Ureter (tissue), 1 donor: Measurements from ENCODE around the gene HNRNPL. TPM values are rescaled to one million over a fixed set of nuclear protein-coding genes. Genes with fewer than 3 reads are reported as not detected.
"Not testable (repeated sequence)": the region's sequence is repeated elsewhere in the genome, so short reads cannot be mapped to it uniquely, and the experiment has no call there.

Experiments
- DNase-seq: peaks from one replicate; pipeline ENCODE4 v3.0.0-alpha.2; 2020; ENCODE audit warnings: low spot score
- total RNA-seq: library from RNA; stranded (reverse); gene quantifications from one replicate; pipeline ENCODE4 v1.2.4, GENCODE V29; 2023
- donor health status: DM: yes; HTN: yes; CAD: no.

HNRNPL gene
- 295 TPM for total RNA-seq

GRCh38 chr19:38849860-38850435, at the start of gene HNRNPL:
HNRNPL (minus strand) TSS chr19:38849986; CDS start chr19:38849966, 20 bp downstream.
- DNase-seq, result peak; percentile 100

- no peak for DNase-seq
Observed at GRCh38 chr19:38898788-38899446, 49.1 kb upstream of the HNRNPL start.

GRCh38 chr19:38894968-38895367, 45.2 kb upstream of the HNRNPL start:
- no peak for DNase-seq

- DNase-seq, result no peak
Observed at GRCh38 chr19:38893341-38893771, 43.6 kb upstream of the HNRNPL start.

- DNase-seq, result no peak
Observed at GRCh38 chr19:38892841-38893240, 43.1 kb upstream of the HNRNPL start.

GRCh38 chr19:38891771-38892170, 42.0 kb upstream of the HNRNPL start:
- DNase-seq, result no peak

GRCh38 chr19:38890686-38891085, 40.9 kb upstream of the HNRNPL start:
- DNase-seq, result no peak

GRCh38 chr19:38889803-38890202, 40.0 kb upstream of the HNRNPL start:
- DNase-seq, result no peak

GRCh38 chr19:38888876-38889275, 39.1 kb upstream of the HNRNPL start:
- no peak for DNase-seq

- not testable (repeated sequence) for DNase-seq
Observed at GRCh38 chr19:38884691-38885090, 34.9 kb upstream of the HNRNPL start.

GRCh38 chr19:38883286-38883685, 33.5 kb upstream of the HNRNPL start:
- no peak for DNase-seq

- DNase-seq, result no peak
Observed at GRCh38 chr19:38880882-38881609, 31.3 kb upstream of the HNRNPL start.

- DNase-seq, result no peak
Observed at GRCh38 chr19:38880076-38880881, 30.5 kb upstream of the HNRNPL start.

GRCh38 chr19:38879400-38879751, 29.6 kb upstream of the HNRNPL start:
- no peak for DNase-seq

GRCh38 chr19:38878575-38879399, 29.0 kb upstream of the HNRNPL start:
- no peak for DNase-seq

- DNase-seq, result peak; percentile 65
Observed at GRCh38 chr19:38877781-38878574, 28.2 kb upstream of the HNRNPL start, which contains the start of gene RINL. RINL (minus strand) TSS chr19:38878275; CDS start chr19:38876742, 1,533 bp downstream.

GRCh38 chr19:38875656-38876395, 26.0 kb upstream of the HNRNPL start:
- no peak for DNase-seq

- not testable (repeated sequence) for DNase-seq
Observed at GRCh38 chr19:38873400-38873799, 23.6 kb upstream of the HNRNPL start.

GRCh38 chr19:38870612-38871011, 20.8 kb upstream of the HNRNPL start:
- no peak for DNase-seq
